ENCODE results near the gene JAM2. TPM values are rescaled to one million over a fixed set of nuclear protein-coding genes. Genes with fewer than 3 reads are reported as not detected.
A peak's percentile ranks its signal among the peaks of the same experiment; 100 is the strongest.

JAM2 gene
- total and polyA plus RNA-seq, 2 of the 4 experiments (the other 2 are of a cell fraction), result 0.72 to 2.1 TPM

DNA sequence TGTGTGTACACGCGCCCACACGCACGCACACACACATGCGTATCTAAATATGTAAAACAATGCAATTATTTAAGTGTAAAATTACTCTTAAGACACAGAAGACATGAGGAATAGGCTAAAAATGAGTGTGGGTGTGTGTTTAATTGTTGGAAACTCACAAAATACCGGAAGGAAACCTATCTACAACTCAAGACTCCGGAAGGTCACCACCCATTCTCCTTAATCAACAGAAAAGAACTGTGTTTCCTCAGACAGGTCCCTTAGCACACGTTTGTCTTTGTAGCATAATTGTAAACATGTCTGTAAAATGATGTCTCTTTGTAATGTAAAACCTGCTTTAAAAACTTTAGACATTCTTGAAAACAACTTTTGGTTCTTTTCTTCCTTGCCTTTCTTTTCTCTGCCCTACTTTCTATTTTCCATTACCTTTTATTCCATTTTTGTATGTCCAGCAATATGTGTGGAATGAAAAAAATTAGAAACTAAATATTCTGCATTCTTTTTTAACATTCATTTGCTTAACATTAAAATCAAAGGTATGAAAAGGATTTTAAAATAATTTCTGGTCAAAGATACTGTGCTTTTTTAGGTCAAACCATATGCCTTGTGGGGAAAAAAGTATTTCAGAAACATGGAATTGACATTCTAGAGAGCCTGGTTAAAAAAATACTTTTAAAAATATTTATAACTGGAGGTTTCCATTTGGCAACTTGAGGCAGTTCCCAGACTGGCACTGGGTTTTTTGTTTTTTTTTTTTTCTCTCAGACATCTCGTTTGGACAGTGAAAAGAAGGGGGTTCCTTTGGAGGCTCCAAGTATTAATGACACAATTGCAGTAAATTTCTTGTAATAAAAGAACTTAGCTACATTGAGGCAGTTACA lies 49.5 kb downstream of the JAM2 start:
- Histone ChIP-seq H3K79me1 (ENCODE audit: low read depth in 1 of 2, low read length in 2 of 2) (no peaks in the 10 kb centered on the region), H3K27me3 (ENCODE audit: control insufficient read depth, insufficient read depth, low read length) (no peaks in the 10 kb centered on the region), H3K56ac (ENCODE audit: extremely low read depth, insufficient read depth, low read length) (no peak overlapping the region), H3K14ac (replicated peaks; ENCODE audit: low read depth, low read length) (no peak overlapping the region), H2BK120ac (ENCODE audit: low read depth, low read length) (no peak overlapping the region), H4K5ac (ENCODE audit: low read depth, low read length) (no peak overlapping the region), H3K9me1 (ENCODE audit: insufficient read depth, low read length) (no peaks in the 10 kb centered on the region), H3K9ac (ENCODE audit: low read depth, low read length) (no peak overlapping the region), H3K23ac (ENCODE audit: low read depth, low read length) (no peak overlapping the region), H3K4me2 (ENCODE audit: low read depth, low read length) (no peak overlapping the region), H4K8ac (ENCODE audit: low read depth in 2 of 2, low read length in 2 of 2) (no peak overlapping the region; a peak in 2 of 4 replicates), H2BK5ac (ENCODE audit: low read depth, low read length, poor library complexity, severe bottlenecking) (peak overlapping the region; percentile 14), H3K4me3 (ENCODE audit: insufficient read depth, low read depth, low read length) (no peak overlapping the region), H2BK20ac (ENCODE audit: low read depth, low read length) (no peak overlapping the region), H3K36me3 (ENCODE audit: control insufficient read depth, insufficient read depth, low read length) (no peaks in the 10 kb centered on the region), H4K91ac (ENCODE audit: insufficient read depth, low read depth, low read length) (no peak overlapping the region), H3K18ac (ENCODE audit: low read depth, low read length) (no peak overlapping the region), H3K4ac (ENCODE audit: low read depth, low read length) (no peak overlapping the region), H2AFZ (replicated peaks; ENCODE audit: low read length, poor library complexity) (no peak overlapping the region), H2AK5ac (ENCODE audit: low read depth, low read length) (no peak overlapping the region), H3K27ac (ENCODE audit: insufficient read depth, low read length) (no peak overlapping the region), H3K4me1 (ENCODE audit: control insufficient read depth, insufficient read depth, low read length) (peaks cover 2% of the 10 kb centered on the region; the same call in 1 of the 2 replicates), H4K20me1 (ENCODE audit: insufficient read depth, low read length) (no peaks in the 10 kb centered on the region), H2AK9ac (replicated peaks; ENCODE audit: low read depth, low read length, poor library complexity) (no peak overlapping the region), H3K9me3 (ENCODE audit: control insufficient read depth, insufficient read depth, low read length) (no peaks in the 10 kb centered on the region), H2BK15ac (ENCODE audit: low read depth, low read length) (no peak overlapping the region)
- ChIA-PET POLR2A (ENCODE audit: unreplicated experiment) (no interaction called here), CTCF (no interaction called here)
- TF ChIP-seq MAZ (IDR thresholded peaks at IDR 0.05; ENCODE audit: borderline replicate concordance, low read depth, low read length) (no peak), BHLHE40 (IDR thresholded peaks at IDR 0.05; ENCODE audit: low read depth, low read length) (no peak), RFX5 (IDR thresholded peaks at IDR 0.05; ENCODE audit: low read depth, low read length) (no peak), RCOR1 (IDR thresholded peaks at IDR 0.05; ENCODE audit: insufficient replicate concordance, low read length) (no peak), NFE2L2 (IDR thresholded peaks at IDR 0.05; ENCODE audit: low read depth, low read length) (no peak), CEBPB (IDR thresholded peaks at IDR 0.05; ENCODE audit: low read depth, low read length) (no peak)
- TF ChIP-seq, protein P1, sequence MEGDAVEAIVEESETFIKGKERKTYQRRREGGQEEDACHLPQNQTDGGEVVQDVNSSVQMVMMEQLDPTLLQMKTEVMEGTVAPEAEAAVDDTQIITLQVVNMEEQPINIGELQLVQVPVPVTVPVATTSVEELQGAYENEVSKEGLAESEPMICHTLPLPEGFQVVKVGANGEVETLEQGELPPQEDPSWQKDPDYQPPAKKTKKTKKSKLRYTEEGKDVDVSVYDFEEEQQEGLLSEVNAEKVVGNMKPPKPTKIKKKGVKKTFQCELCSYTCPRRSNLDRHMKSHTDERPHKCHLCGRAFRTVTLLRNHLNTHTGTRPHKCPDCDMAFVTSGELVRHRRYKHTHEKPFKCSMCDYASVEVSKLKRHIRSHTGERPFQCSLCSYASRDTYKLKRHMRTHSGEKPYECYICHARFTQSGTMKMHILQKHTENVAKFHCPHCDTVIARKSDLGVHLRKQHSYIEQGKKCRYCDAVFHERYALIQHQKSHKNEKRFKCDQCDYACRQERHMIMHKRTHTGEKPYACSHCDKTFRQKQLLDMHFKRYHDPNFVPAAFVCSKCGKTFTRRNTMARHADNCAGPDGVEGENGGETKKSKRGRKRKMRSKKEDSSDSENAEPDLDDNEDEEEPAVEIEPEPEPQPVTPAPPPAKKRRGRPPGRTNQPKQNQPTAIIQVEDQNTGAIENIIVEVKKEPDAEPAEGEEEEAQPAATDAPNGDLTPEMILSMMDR (conservative IDR thresholded peaks at IDR 0.05; ENCODE audit: low read depth, low read length), result no peak
- TF ChIP-seq, protein P2, sequence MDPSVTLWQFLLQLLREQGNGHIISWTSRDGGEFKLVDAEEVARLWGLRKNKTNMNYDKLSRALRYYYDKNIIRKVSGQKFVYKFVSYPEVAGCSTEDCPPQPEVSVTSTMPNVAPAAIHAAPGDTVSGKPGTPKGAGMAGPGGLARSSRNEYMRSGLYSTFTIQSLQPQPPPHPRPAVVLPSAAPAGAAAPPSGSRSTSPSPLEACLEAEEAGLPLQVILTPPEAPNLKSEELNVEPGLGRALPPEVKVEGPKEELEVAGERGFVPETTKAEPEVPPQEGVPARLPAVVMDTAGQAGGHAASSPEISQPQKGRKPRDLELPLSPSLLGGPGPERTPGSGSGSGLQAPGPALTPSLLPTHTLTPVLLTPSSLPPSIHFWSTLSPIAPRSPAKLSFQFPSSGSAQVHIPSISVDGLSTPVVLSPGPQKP (IDR thresholded peaks at IDR 0.05; ENCODE audit: borderline replicate concordance, low read depth, low read length), result no peak
- DNase-seq (no peak), ATAC-seq (ENCODE audit: low read depth) (peak; percentile 22)
- no CpG with 5 or more reads among the region's 9 CpGs for WGBS, 2 experiments (ENCODE audit: extremely low coverage in 2 of 2, insufficient read length in 1 of 2)
- in situ Hi-C loops (cut with MboI; ENCODE audit: low sequenced_read_pairs), result no loop called here
- dilution Hi-C loops (cut with HindIII; ENCODE audit: low sequenced_read_pairs, unreplicated experiment), result no loop called here
- no TSS peak for BruUV-seq (replicated peaks)
- intact Hi-C loops (cut with micrococcal nuclease), result no loop called here
